HG02852 (cell line): ENCODE data around the gene NRXN3.

ENCODE experiments used
- ATAC-seq: cut with Tn5 transposase; IDR thresholded peaks from one replicate; pipeline ENCODE4 v1.9.1; 2021; ENCODE audit warnings: mild to moderate bottlenecking, moderate library complexity; ENCODE audit not compliant: unreplicated experiment

NRXN3 gene

GRCh38 chr14:79304279-79304678 is 1134.1 kb downstream of the NRXN3 start:
- no peak for ATAC-seq

GRCh38 chr14:79306546-79306945 is 1136.4 kb downstream of the NRXN3 start:
- no peak for ATAC-seq

GRCh38 chr14:79318371-79318770 is 1148.2 kb downstream of the NRXN3 start:
- ATAC-seq: no peak

DNA sequence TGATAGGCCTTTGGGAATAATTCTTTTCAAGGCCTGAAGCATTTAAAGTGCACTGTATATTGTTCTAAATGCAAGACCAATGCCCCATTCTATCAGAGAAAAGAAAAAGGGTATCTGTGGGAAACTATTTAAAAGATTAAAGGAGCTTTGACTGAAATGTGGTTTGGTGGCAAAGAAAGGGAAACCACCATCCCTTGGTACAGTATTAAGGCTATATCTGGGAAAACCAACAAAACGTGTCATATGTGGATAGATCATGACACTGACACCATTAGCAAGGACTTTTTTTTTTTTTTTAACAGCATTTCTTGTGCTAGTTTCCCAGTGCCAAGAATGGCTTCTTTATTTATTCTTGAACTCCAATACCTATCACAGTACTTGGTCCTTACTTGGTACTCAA is 1150.4 kb downstream of the NRXN3 start:
- no peak for ATAC-seq

GRCh38 chr14:79321070-79321469 is 1150.9 kb downstream of the NRXN3 start:
- no peak for ATAC-seq

GRCh38 chr14:79325071-79325470 is 1154.9 kb downstream of the NRXN3 start:
- ATAC-seq: no peak

- no peak for ATAC-seq
Measured at GRCh38 chr14:79325557-79325956, 1155.4 kb downstream of the NRXN3 start.

DNA sequence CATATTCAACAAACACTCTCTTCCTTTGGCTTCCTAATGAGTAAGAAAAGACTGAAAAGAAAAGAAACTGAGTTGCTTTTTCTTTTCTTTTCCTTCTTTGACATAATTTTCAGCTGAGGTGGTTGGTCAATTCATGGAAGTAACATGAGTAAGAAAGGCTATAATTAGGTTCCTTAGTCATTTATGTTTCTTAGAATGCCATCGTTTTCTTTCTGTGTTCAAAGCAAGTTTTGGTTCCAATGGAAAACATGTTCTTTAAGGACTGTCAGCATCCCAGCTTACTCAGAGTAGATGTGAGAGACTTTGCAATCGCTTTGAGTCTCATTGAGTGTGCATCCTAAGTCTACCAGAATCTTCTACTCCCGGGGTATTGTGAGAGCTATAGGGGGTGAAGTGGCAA is 1158.7 kb downstream of the NRXN3 start:
- no peak for ATAC-seq

GRCh38 chr14:79331830-79332229 is 1161.7 kb downstream of the NRXN3 start:
- ATAC-seq: no peak

- no peak for ATAC-seq
Measured at GRCh38 chr14:79332504-79333197, 1162.5 kb downstream of the NRXN3 start.

DNA sequence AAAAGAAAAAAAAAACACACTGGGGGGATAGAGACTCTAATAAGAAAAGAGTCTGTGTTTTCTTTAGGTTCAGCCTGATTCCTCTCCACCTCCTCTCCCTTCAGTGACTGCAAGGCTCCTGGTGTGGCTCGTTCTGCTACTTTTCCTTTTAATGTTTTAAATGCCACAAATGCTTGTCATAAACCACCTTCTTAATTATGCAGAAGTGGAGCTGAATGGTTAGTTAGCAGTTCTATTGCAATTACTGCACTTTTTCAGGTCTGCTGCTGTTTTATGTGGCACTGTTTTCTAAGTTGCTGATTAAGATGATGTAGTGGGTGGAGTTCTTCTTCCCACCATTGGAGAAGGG is 1163.0 kb downstream of the NRXN3 start:
- ATAC-seq: no peak

DNA sequence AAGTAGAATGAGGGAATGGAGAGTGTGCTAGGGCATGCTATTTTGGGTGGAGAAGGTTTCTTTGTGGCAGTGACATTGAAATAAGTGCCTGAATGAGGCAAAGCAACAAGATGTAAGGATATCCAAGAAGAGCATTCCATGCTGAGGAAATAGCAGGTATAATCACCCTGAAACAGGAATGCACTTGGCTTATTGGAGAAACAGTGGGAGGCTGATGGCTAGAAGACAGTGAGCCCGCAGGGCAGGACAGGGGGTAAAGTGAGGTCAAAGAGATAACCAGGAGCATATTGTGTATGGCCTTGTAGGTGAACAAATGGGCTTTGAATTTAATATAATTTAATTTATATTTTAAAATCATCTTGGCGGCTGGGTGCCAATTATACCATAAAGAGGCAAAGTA is 1164.1 kb downstream of the NRXN3 start:
- no peak for ATAC-seq

GRCh38 chr14:79337761-79338160 is 1167.6 kb downstream of the NRXN3 start:
- no peak for ATAC-seq

- no peak for ATAC-seq
Measured at GRCh38 chr14:79342942-79343341, 1172.8 kb downstream of the NRXN3 start.

DNA sequence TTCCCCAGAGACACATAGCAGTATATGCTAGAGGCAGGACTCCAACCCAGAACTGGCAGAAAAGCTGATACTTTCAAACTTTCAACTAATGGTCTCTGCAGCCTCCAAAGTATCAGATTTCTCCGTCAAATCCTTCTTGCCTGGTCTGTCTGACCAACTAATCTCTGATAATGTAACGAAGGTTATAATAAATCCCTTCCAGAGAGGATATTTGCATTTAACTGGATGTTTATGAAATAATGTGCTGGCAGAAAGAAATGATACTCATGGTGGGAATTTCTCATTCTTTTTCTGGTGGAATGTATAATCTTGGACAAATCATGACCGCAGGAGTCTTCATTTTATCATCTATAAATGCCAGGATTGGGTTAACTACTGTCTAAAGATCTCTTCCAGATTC is 1180.8 kb downstream of the NRXN3 start:
- ATAC-seq: no peak

GRCh38 chr14:79352076-79352630 is 1182.0 kb downstream of the NRXN3 start:
- no peak for ATAC-seq

DNA sequence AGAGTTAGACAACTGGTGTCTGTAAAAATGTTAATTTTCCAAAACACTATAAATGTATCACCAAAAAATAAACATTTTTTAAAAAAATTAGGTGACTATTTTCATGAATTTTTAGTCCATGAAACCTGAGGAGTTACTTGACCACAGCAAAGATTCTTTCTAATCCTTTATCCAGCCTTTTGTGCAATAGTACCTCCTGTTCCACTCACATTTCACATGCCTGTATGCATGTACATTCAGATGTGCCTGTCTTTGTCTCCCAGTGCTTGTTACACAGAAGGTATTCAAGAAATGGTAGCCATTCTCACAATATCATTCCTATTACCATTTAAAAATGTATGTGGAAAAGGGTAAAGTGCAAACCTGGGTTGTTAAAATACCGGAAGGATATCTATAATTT is 1184.2 kb downstream of the NRXN3 start:
- ATAC-seq: no peak

- ATAC-seq: no peak
Measured at GRCh38 chr14:79356040-79356439, 1185.9 kb downstream of the NRXN3 start.

GRCh38 chr14:79357307-79357706 is 1187.1 kb downstream of the NRXN3 start:
- ATAC-seq: no peak

GRCh38 chr14:79363291-79363690 is 1193.1 kb downstream of the NRXN3 start:
- no peak for ATAC-seq

- no peak for ATAC-seq
Measured at GRCh38 chr14:79369359-79370332, 1199.5 kb downstream of the NRXN3 start.

DNA sequence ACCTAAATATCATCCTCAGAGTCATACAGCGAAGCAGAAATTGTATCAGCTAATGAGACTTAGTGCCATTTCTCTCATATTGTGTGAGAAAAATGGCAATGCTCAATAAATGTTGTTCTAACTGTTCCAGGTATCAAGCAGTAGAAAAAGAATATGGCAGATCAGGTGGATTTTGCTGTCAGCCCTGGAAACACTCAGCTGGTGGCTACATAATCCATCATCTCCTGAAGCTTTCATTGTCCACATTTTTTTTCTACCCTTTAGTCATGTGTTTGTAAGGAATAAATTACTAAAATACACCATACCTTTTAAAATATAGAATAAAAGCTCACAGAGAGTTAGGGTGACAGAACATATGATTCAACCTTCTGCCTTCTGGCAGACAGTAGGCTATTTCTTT is 1200.8 kb downstream of the NRXN3 start:
- no peak for ATAC-seq
